Lung (tissue), 12 donors: Measurements from ENCODE around the gene TUSC2. TPM values are rescaled to one million over a fixed set of nuclear protein-coding genes. Genes with fewer than 3 reads are reported as not detected.

Experiments used
- ATAC-seq: fragments of 200-7000 bp; cut with Tn5 transposase; one replicate; pipeline ENCODE4 v1.9.1; 2020; ENCODE audit warnings: moderate number of reproducible peaks; ENCODE audit not compliant: insufficient read depth, low FRiP score
- DNase-seq, 3 donors: peaks; one replicate each; pipeline ENCODE4 v3.0.0-alpha.2; 2013 to 2017
- H3K27ac ChIP-seq, 2 donors: one replicate each; pipeline ENCODE4 v1.5.1; 2013; ENCODE audit warnings: mild to moderate bottlenecking in 2 of 2, moderate library complexity in 2 of 2, control low read depth in 1 of 2, inconsistent platforms in 1 of 2, low read depth in 1 of 2, low read length in 1 of 2
- H3K27me3 ChIP-seq, 3 donors: one replicate each; pipeline ENCODE4 v1.5.1; 2013; ENCODE audit warnings: low read length in 2 of 3; ENCODE audit not compliant: control insufficient read depth in 3 of 3, insufficient read depth in 3 of 3
- H3K36me3 ChIP-seq, 4 donors: one replicate each; pipeline ENCODE4 v1.5.1; 2013; ENCODE audit warnings: low read length in 4 of 4, mild to moderate bottlenecking in 1 of 4, moderate library complexity in 1 of 4; ENCODE audit not compliant: control insufficient read depth in 4 of 4, insufficient read depth in 4 of 4
- H3K4me1 ChIP-seq, 5 donors: one replicate each; pipeline ENCODE4 v1.5.1; 2013; ENCODE audit warnings: low read length in 5 of 5, mild to moderate bottlenecking in 2 of 5, moderate library complexity in 1 of 5; ENCODE audit not compliant: control insufficient read depth in 5 of 5, insufficient read depth in 5 of 5
- H3K4me3 ChIP-seq: one replicate; pipeline ENCODE4 v1.5.1; 2013; ENCODE audit warnings: mild to moderate bottlenecking, control low read depth, moderate library complexity
- H3K9ac ChIP-seq, 2 donors: one replicate each; pipeline ENCODE4 v1.5.1; 2013; ENCODE audit warnings: low read length in 2 of 2, control low read depth in 1 of 2; ENCODE audit not compliant: insufficient read depth in 1 of 2
- H3K9me3 ChIP-seq, 4 donors: one replicate each; pipeline ENCODE4 v1.5.1; 2013; ENCODE audit warnings: low read length in 3 of 4, mild to moderate bottlenecking in 1 of 4, moderate library complexity in 1 of 4; ENCODE audit not compliant: control insufficient read depth in 4 of 4, insufficient read depth in 3 of 4
- WGBS, 2 donors: extraction: QIAGEN DNeasy Blood & Tissue Kit; methylation state at CpG; one replicate each; pipeline ENCODE4 v1.1.7; 2013; 5-methylcytosine and 5-hydroxymethylcytosine counted together
- polyA plus RNA-seq, 2 donors: library from polyadenylated mRNA; stranded (reverse); fragments of 200-250 nt; gene quantifications; one replicate each; pipeline ENCODE4 v1.2.1, GENCODE V29; 2013
- total RNA-seq, 2 donors: library from RNA; depleted of rRNA in 1 of 2; stranded (reverse); fragments of >200 nt in 1 of 2; gene quantifications; one replicate each; pipeline ENCODE4 v1.2.1, GENCODE V29; 2014 to 2021
- TF ChIP-seq, protein P1 (sequence below): IDR thresholded peaks from 2 replicates; pipeline ENCODE4 v1.5.1; 2012; ENCODE audit warnings: mild to moderate bottlenecking; ENCODE audit errors: control extremely low read depth, extremely low read depth
- donor health status: control.
- donor health status: control.
- donor health status: Bipolar disorder and iron deficiency.
- donor health status: healthy.
- donor health status: DM: yes; HTN: yes; CAD: no.

Gene TUSC2
- total and polyA plus RNA-seq, 4 donors: 11.1 to 54.5 (median 30.5) TPM

DNA sequence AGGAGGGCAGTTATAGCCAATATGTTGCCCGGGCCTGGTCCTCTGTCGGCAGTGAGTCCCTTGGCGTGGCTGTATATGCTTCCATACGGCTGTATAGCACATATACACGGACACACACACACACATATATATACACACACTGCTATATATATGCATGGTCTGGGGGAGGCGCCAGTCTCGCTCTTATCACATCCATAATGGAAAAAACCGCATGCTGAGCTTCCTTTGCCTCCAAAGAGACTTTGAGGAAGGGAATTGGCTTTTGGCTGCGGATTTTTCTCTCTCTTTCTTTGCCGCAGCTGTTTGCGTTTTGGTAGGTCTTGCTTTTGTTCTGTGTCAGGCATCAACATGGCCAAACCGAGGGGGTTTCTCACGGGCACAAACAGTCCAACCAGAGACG, 42.6 kb upstream of the TUSC2 start:
- peaks cover 0 to 8% (median 0%) of the 10 kb centered on the region in 5 donors for H3K4me1 ChIP-seq
- H3K36me3 ChIP-seq: peaks cover 0 to 6% (median 0%) of the 10 kb centered on the region in 4 donors
- no peak overlapping the region for H3K4me3 ChIP-seq
- DNase-seq: peak; percentile 58 to 78 (median 73)
- H3K9ac ChIP-seq: no peak overlapping the region
- no peak for ATAC-seq
- H3K27ac ChIP-seq: no peak overlapping the region
- TF ChIP-seq, protein P1, sequence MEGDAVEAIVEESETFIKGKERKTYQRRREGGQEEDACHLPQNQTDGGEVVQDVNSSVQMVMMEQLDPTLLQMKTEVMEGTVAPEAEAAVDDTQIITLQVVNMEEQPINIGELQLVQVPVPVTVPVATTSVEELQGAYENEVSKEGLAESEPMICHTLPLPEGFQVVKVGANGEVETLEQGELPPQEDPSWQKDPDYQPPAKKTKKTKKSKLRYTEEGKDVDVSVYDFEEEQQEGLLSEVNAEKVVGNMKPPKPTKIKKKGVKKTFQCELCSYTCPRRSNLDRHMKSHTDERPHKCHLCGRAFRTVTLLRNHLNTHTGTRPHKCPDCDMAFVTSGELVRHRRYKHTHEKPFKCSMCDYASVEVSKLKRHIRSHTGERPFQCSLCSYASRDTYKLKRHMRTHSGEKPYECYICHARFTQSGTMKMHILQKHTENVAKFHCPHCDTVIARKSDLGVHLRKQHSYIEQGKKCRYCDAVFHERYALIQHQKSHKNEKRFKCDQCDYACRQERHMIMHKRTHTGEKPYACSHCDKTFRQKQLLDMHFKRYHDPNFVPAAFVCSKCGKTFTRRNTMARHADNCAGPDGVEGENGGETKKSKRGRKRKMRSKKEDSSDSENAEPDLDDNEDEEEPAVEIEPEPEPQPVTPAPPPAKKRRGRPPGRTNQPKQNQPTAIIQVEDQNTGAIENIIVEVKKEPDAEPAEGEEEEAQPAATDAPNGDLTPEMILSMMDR: no peak
- no peaks in the 10 kb centered on the region for H3K27me3 ChIP-seq
- 68 to 69% methylated on average over 14 of the region's 14 CpGs for WGBS, 2 donors
- H3K9me3 ChIP-seq: no peaks in the 10 kb centered on the region

DNA sequence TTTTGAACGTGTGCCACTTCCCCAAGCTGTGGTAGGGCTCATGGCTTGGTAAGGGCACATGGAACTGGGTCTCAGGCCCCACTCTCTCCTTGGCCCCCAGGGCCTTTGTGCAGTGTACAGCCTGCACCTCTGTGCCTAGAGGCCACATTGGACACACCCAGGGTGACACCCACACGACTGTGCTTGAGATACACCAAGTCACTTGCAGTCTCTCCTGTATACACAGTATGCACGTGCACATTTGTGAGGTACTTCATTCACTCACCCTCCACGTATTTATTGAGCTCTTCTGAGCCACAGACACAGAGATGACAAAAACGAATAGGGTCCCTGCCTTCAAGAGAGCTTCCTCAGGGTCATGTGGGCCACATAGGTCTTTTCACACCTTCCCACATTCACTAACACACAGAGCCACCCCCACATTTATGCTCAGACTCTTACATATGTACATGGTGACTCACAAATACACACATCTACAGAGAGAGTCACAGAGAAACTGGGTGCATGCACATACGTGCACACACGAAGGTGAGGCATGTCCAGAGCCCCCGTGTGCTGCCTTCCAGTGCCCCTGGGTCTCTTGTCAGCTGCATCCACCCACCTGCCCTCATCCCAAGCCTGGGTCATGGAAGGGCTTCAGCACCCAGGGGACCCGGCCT, 41.1 kb upstream of the TUSC2 start:
- Histone ChIP-seq H3K9me3 (no peaks in the 10 kb centered on the region), H3K4me3 (no peak overlapping the region), H3K9ac (no peak overlapping the region), H3K36me3 (peaks cover 0 to 6% (median 0%) of the 10 kb centered on the region in 4 donors), H3K4me1 (peaks cover 0 to 14% (median 0%) of the 10 kb centered on the region in 5 donors), H3K27me3 (no peaks in the 10 kb centered on the region), H3K27ac (no peak overlapping the region)
- ATAC-seq: no peak
- TF ChIP-seq, protein P1: no peak
- WGBS, 2 donors: 76 to 85% methylated on average over 9 of the region's 9 CpGs
- DNase-seq: no peak

DNA sequence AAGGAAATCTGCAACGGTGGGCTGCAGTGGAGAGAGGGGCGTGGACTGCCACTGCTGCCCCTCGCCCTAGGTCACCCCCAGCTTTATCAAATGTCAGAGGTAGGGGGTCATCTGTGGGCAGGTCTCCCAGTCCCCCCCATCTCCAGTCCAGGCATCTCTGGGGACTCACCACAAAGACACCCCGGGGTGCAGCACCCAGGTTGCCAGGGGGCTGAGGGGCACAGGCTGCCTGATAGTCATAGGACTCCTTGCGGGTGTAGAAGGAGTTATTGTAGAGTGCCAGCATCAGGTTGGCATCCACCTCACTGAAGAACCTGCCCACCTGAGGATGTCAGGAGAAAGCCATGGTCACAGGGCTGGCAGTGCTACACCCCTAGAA, 37.8 kb upstream of the TUSC2 start:
- H3K27ac ChIP-seq: no peak overlapping the region
- peaks cover 0 to 9% (median 0%) of the 10 kb centered on the region in 5 donors for H3K4me1 ChIP-seq
- no peaks in the 10 kb centered on the region for H3K27me3 ChIP-seq
- TF ChIP-seq, protein P1: no peak
- H3K4me3 ChIP-seq: no peak overlapping the region
- ATAC-seq (no peak), DNase-seq (no peak)
- H3K9me3 ChIP-seq: no peaks in the 10 kb centered on the region
- no peak overlapping the region for H3K9ac ChIP-seq
- H3K36me3 ChIP-seq: peaks cover 0 to 6% (median 0%) of the 10 kb centered on the region in 4 donors
- 78 to 80% methylated on average over 5 of the region's 5 CpGs for WGBS, 2 donors
